ENCODE results near the gene CAMSAP1. TPM values are rescaled to one million over a fixed set of nuclear protein-coding genes. Genes with fewer than 3 reads are reported as not detected.

CAMSAP1 gene
- total and polyA plus RNA-seq, 2 donors (not counting 1 experiment from before 2014, with no cell fraction given): 6.6 to 31.0 TPM

DNA sequence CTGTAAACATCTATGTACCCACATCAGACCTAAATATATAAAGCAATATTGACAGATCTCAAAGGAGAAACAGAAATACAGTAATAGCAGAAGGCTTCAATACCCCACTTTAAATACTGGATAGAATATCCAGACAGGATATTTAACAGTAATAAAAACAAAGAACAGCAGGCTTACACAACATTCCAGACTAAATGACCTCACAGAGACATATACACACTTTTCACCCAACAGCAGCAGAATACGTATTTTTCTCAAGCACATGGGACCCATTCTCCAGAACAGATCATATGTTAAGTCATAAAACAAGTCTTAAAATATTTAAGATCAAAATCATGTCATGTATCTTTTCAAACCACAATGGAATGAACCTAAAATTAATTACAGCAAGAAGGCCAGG lies 76.8 kb downstream of the CAMSAP1 start:
- Mint-ChIP-seq H3K27me3 (no peaks in the 10 kb centered on the region), H3K27ac (no peak overlapping the region), H3K4me1 (peaks cover 2% of the 10 kb centered on the region), H3K4me3 (no peak overlapping the region), H3K9me3 (ENCODE audit: insufficient read depth) (peaks cover 8% of the 10 kb centered on the region)
- H3K79me2 ChIP-seq (ENCODE audit: control insufficient read depth, insufficient read depth, low read length): peaks cover 14% of the 10 kb centered on the region
- no CpG with 5 or more reads among the region's 1 CpG for WGBS (ENCODE audit: insufficient coverage)
- TF ChIP-seq CTCF (IDR thresholded peaks at IDR 0.05) (no peak), EZH2 (IDR thresholded peaks at IDR 0.05; ENCODE audit: borderline replicate concordance, insufficient read depth, low read depth, low read length, poor library complexity, severe bottlenecking) (no peak)
- peaks cover 4% of the 10 kb centered on the region for H4K20me1 ChIP-seq (ENCODE audit: control insufficient read depth, insufficient read depth, low read length, poor library complexity, severe bottlenecking)
- H3K4me2 ChIP-seq (replicated peaks; ENCODE audit: low read depth, low read length, poor library complexity, severe bottlenecking): no peak overlapping the region
- H3K4me3 ChIP-seq (ENCODE audit: control extremely low read depth in 1 of 5, extremely low read depth in 1 of 5, insufficient read depth in 1 of 5, low read depth in 2 of 5, low read length in 4 of 5): no peak overlapping the region
- ATAC-seq (ENCODE audit: low read depth) (no peak), DNase-seq (no peak)
- H3K4me1 ChIP-seq (ENCODE audit: control insufficient read depth in 2 of 2, insufficient read depth in 2 of 2, low read length in 2 of 2): no peaks in the 10 kb centered on the region
- H3K27me3 ChIP-seq (replicated peaks in 1 of 4; ENCODE audit: control extremely low read depth in 1 of 4, control insufficient read depth in 3 of 4, insufficient read depth in 4 of 4, low read length in 3 of 4): no peaks in the 10 kb centered on the region
- peaks cover 0 to 17% of the 10 kb centered on the region in 2 experiments for H3K36me3 ChIP-seq (replicated peaks in 1 of 2; ENCODE audit: control extremely low read depth in 1 of 2, control insufficient read depth in 1 of 2, extremely low read depth in 1 of 2, insufficient read depth in 2 of 2, low read length in 1 of 2)
- intact Hi-C loops (cut with micrococcal nuclease): no loop called here
- peaks cover 0 to 22% (median 12%) of the 10 kb centered on the region in 3 donors for H3K9me3 ChIP-seq (ENCODE audit: control extremely low read depth in 1 of 3, control insufficient read depth in 2 of 3, insufficient read depth in 1 of 3, low read length in 2 of 3)
- H3K27ac ChIP-seq (ENCODE audit: low read length in 2 of 2): no peak overlapping the region
- H2AFZ ChIP-seq (ENCODE audit: insufficient read depth, low read depth, low read length, poor library complexity, severe bottlenecking): no peak overlapping the region
- no peak overlapping the region for H3K9ac ChIP-seq (ENCODE audit: low read length)
- POLR2A ChIA-PET: no interaction called here
- CTCF ChIA-PET: no interaction called here

- H3K36me3 ChIP-seq (replicated peaks in 1 of 2; ENCODE audit: control extremely low read depth in 1 of 2, control insufficient read depth in 1 of 2, extremely low read depth in 1 of 2, insufficient read depth in 2 of 2, low read length in 1 of 2): peaks cover 0 to 23% of the 10 kb centered on the region in 2 experiments
- no peaks in the 10 kb centered on the region for H3K27me3 ChIP-seq (replicated peaks in 1 of 4; ENCODE audit: control extremely low read depth in 1 of 4, control insufficient read depth in 3 of 4, insufficient read depth in 4 of 4, low read length in 3 of 4)
- no peak overlapping the region for H3K4me3 ChIP-seq (ENCODE audit: control extremely low read depth in 1 of 5, extremely low read depth in 1 of 5, insufficient read depth in 1 of 5, low read depth in 2 of 5, low read length in 4 of 5)
- no peak overlapping the region for H3K27ac ChIP-seq (ENCODE audit: low read length in 2 of 2)
- no peaks in the 10 kb centered on the region for H3K4me1 ChIP-seq (ENCODE audit: control insufficient read depth in 2 of 2, insufficient read depth in 2 of 2, low read length in 2 of 2)
- intact Hi-C loops (cut with micrococcal nuclease): no loop called here
- no peak for ATAC-seq (ENCODE audit: low read depth)
- no peak overlapping the region for H3K9ac ChIP-seq (ENCODE audit: low read length)
- 82% methylated on average over 2 of the region's 5 CpGs for WGBS (ENCODE audit: insufficient coverage)
- H3K27me3 Mint-ChIP-seq: no peaks in the 10 kb centered on the region
- peaks cover 8% of the 10 kb centered on the region for H3K9me3 Mint-ChIP-seq (ENCODE audit: insufficient read depth)
- DNase-seq: no peak
- ChIA-PET CTCF (interaction anchor here (1.1 kb wide), 1 partner anchor 26 kb away, joined by 3 read pairs; no protein-coding TSS in a partner anchor), POLR2A (no interaction called here)
- H4K20me1 ChIP-seq (ENCODE audit: control insufficient read depth, insufficient read depth, low read length, poor library complexity, severe bottlenecking): no peaks in the 10 kb centered on the region
- no peak overlapping the region for H3K4me3 Mint-ChIP-seq
- TF ChIP-seq EZH2 (IDR thresholded peaks at IDR 0.05; ENCODE audit: borderline replicate concordance, insufficient read depth, low read depth, low read length, poor library complexity, severe bottlenecking): no peak
- TF ChIP-seq CTCF (IDR thresholded peaks at IDR 0.05): no peak
- H3K27ac Mint-ChIP-seq: no peak overlapping the region
- H3K79me2 ChIP-seq (ENCODE audit: control insufficient read depth, insufficient read depth, low read length): peaks cover 14% of the 10 kb centered on the region
- H3K4me2 ChIP-seq (replicated peaks; ENCODE audit: low read depth, low read length, poor library complexity, severe bottlenecking): no peak overlapping the region
- H3K9me3 ChIP-seq (ENCODE audit: control extremely low read depth in 1 of 3, control insufficient read depth in 2 of 3, insufficient read depth in 1 of 3, low read length in 2 of 3): peaks cover 0 to 22% (median 12%) of the 10 kb centered on the region in 3 donors
- no peak overlapping the region for H2AFZ ChIP-seq (ENCODE audit: insufficient read depth, low read depth, low read length, poor library complexity, severe bottlenecking)
- peaks cover 2% of the 10 kb centered on the region for H3K4me1 Mint-ChIP-seq
These were observed 78.7 kb downstream of the CAMSAP1 start for GRCh38 chr9:135828656-135829055.
